Hematopoietic multipotent progenitor cell treated with erythropoietin and hydrocortisone succinate and interleukin-3 and kit ligand, for 8 days (in vitro differentiated cells): ENCODE results near the gene FAM25A.
"Not testable (repeated sequence)": the region's sequence is repeated elsewhere in the genome, so short reads cannot be mapped to it uniquely, and the experiment has no call there.

Source experiments
- DNase-seq: peaks from one replicate; pipeline ENCODE4 v3.0.0-alpha.2; 2015

FAM25A gene

GRCh38 chr10:87020056-87020455, at the start of gene FAM25A:
Gene FAM25A (plus strand): TSS chr10:87020294. CDS start chr10:87020325, 31 bp downstream.
- DNase-seq: not testable (repeated sequence)

- DNase-seq: no peak
Observed at GRCh38 chr10:86970982-86971231, 49.2 kb upstream of the FAM25A start.

GRCh38 chr10:86971232-86971991, 48.7 kb upstream of the FAM25A start:
- DNase-seq: peak; percentile 79

- no peak for DNase-seq
Observed at GRCh38 chr10:86972613-86973380, 47.3 kb upstream of the FAM25A start.

- DNase-seq: no peak
Observed at GRCh38 chr10:86974484-86974883, 45.6 kb upstream of the FAM25A start.

- no peak for DNase-seq
Observed at GRCh38 chr10:86976362-86977056, 43.6 kb upstream of the FAM25A start.

- not testable (repeated sequence) for DNase-seq
Observed at GRCh38 chr10:86978457-86978856, 41.6 kb upstream of the FAM25A start.

- no peak for DNase-seq
Observed at GRCh38 chr10:86979296-86979818, 40.7 kb upstream of the FAM25A start.

- DNase-seq: no peak
Observed at GRCh38 chr10:86979977-86980448, 40.1 kb upstream of the FAM25A start.

- not testable (repeated sequence) for DNase-seq
Observed at GRCh38 chr10:86981020-86981419, 39.1 kb upstream of the FAM25A start.

- DNase-seq: no peak
Observed at GRCh38 chr10:86981716-86982115, 38.4 kb upstream of the FAM25A start.

- not testable (repeated sequence) for DNase-seq
Observed at GRCh38 chr10:86984498-86984897, 35.6 kb upstream of the FAM25A start.

GRCh38 chr10:86988520-86988919, 31.6 kb upstream of the FAM25A start:
- DNase-seq: no peak

GRCh38 chr10:86991362-86991761, 28.7 kb upstream of the FAM25A start:
- DNase-seq: not testable (repeated sequence)

- DNase-seq: no peak
Observed at GRCh38 chr10:86992456-86992855, 27.6 kb upstream of the FAM25A start.

GRCh38 chr10:86992929-86993328, 27.2 kb upstream of the FAM25A start:
- DNase-seq: no peak

- DNase-seq: not testable (repeated sequence)
Observed at GRCh38 chr10:86999802-87000403, 20.2 kb upstream of the FAM25A start.

GRCh38 chr10:87000491-87000890, 19.6 kb upstream of the FAM25A start:
- DNase-seq: no peak

GRCh38 chr10:87007124-87007523, 13.0 kb upstream of the FAM25A start:
- DNase-seq: not testable (repeated sequence)

- not testable (repeated sequence) for DNase-seq
Observed at GRCh38 chr10:87007674-87008073, 12.4 kb upstream of the FAM25A start.

GRCh38 chr10:87008303-87008702, 11.8 kb upstream of the FAM25A start:
- not testable (repeated sequence) for DNase-seq

- not testable (repeated sequence) for DNase-seq
Observed at GRCh38 chr10:87009134-87009696, 10.9 kb upstream of the FAM25A start.

- DNase-seq: not testable (repeated sequence)
Observed at GRCh38 chr10:87013528-87013927, 6.6 kb upstream of the FAM25A start.
